ENCODE data around the gene LPCAT1. TPM values are rescaled to one million over a fixed set of nuclear protein-coding genes. Genes with fewer than 3 reads are reported as not detected.

The LPCAT1 gene
- total and polyA plus RNA-seq, 2 of the 4 experiments (the other 2 are of a cell fraction), result 17.7 to 33.6 TPM

DNA sequence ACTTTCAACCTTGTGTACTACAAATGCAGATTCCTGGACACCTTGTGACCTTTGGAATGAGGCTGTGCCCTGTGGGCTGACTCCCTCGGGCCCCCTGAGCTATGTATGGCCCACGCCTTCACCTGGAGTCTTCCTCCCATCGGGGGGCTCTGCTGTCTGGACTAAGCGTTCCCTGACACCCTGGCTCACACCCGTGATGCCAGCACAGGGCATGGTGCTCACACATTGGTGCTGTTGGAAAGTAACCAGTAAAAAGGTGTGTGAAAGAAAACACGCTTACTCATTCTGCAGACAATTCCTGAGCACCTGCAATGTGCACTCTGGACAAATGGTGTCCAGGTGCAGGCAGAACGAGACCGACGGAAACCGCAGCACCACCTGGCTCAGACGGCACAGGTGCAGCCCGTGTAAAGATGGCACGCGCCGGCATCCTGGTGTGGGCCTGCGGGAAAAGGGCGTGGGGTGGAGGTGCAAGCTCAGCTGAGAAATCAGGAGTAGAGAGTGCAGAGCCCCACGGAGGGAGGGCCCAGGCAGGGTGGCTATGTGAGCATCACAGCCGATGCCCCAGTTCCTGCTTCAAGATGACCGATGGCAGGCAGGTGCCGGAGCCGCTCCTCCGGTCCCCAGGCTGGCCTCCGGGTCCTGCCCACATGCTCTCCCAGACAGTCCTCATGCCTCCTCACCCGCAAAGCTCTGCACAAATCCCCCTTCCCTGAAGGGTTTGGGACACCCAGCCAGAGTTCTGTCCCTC lies 11.0 kb downstream of the LPCAT1 start:
- H3K79me1 ChIP-seq (ENCODE audit: low read depth in 1 of 2, low read length in 2 of 2), result peaks cover 33 to 83% of the 10 kb centered on the region in 2 experiments
- peaks cover 30% of the 10 kb centered on the region for H3K4me1 ChIP-seq (ENCODE audit: control insufficient read depth, insufficient read depth, low read length)
- no peak for DNase-seq
- H3K9me3 ChIP-seq (ENCODE audit: control insufficient read depth, insufficient read depth, low read length), result no peaks in the 10 kb centered on the region
- H2AK9ac ChIP-seq (replicated peaks; ENCODE audit: low read depth, low read length, poor library complexity), result no peak overlapping the region
- peaks cover 46% of the 10 kb centered on the region for H3K36me3 ChIP-seq (ENCODE audit: control insufficient read depth, insufficient read depth, low read length)
- in situ Hi-C loops (cut with MboI; ENCODE audit: low sequenced_read_pairs), result no loop called here
- intact Hi-C loops (cut with micrococcal nuclease), result no loop called here
- no peaks in the 10 kb centered on the region for H3K27me3 ChIP-seq (ENCODE audit: control insufficient read depth, insufficient read depth, low read length)
- H3K4me3 ChIP-seq (ENCODE audit: insufficient read depth, low read depth, low read length), result no peak overlapping the region
- H3K9me1 ChIP-seq (ENCODE audit: insufficient read depth, low read length), result peaks cover 38% of the 10 kb centered on the region
- no peak overlapping the region for H3K27ac ChIP-seq (ENCODE audit: insufficient read depth, low read length)
- H4K5ac ChIP-seq (ENCODE audit: low read depth, low read length), result no peak overlapping the region
- no peak overlapping the region for H3K14ac ChIP-seq (replicated peaks; ENCODE audit: low read depth, low read length)
- no TSS peak for BruUV-seq (replicated peaks)
- no peak overlapping the region for H3K9ac ChIP-seq (ENCODE audit: low read depth, low read length)
- H3K56ac ChIP-seq (ENCODE audit: extremely low read depth, insufficient read depth, low read length), result no peak overlapping the region
- no peak overlapping the region for H2BK20ac ChIP-seq (ENCODE audit: low read depth, low read length)
- H4K91ac ChIP-seq (ENCODE audit: insufficient read depth, low read depth, low read length), result no peak overlapping the region
- no peak overlapping the region for H3K4me2 ChIP-seq (ENCODE audit: low read depth, low read length)
- ChIA-PET CTCF (interaction anchor here (0.8 to 1.0 kb wide), 2 partner anchors 10 to 128 kb away, joined by 3 read pairs; no protein-coding TSS in a partner anchor), POLR2A (ENCODE audit: unreplicated experiment) (no interaction called here)
- no peak overlapping the region for H2AK5ac ChIP-seq (ENCODE audit: low read depth, low read length)
- H2BK5ac ChIP-seq (ENCODE audit: low read depth, low read length, poor library complexity, severe bottlenecking), result no peak overlapping the region
- 90% methylated on average over 11 of the region's 25 CpGs; no CpG with 5 or more reads in 1 of the 2 experiments for WGBS, 2 experiments (ENCODE audit: extremely low coverage in 2 of 2, insufficient read length in 1 of 2)
- H4K20me1 ChIP-seq (ENCODE audit: insufficient read depth, low read length), result peaks cover 89% of the 10 kb centered on the region
- no peak for ATAC-seq (ENCODE audit: low read depth)
- TF ChIP-seq RAD21 (IDR thresholded peaks at IDR 0.05; ENCODE audit: low read length), result no peak
- TF ChIP-seq POLR2A (IDR thresholded peaks at IDR 0.05; ENCODE audit: low read depth, low read length), result 0 out of 2 replicates have a peak, but pooled peaks have one; percentile 13
- H3K23ac ChIP-seq (ENCODE audit: low read depth, low read length), result no peak overlapping the region
- H2BK15ac ChIP-seq (ENCODE audit: low read depth, low read length), result no peak overlapping the region
- H2AFZ ChIP-seq (replicated peaks; ENCODE audit: low read length, poor library complexity), result peak overlapping the region; percentile 8
- dilution Hi-C loops (cut with HindIII; ENCODE audit: low sequenced_read_pairs, unreplicated experiment), result no loop called here
- no peak overlapping the region for H2BK120ac ChIP-seq (ENCODE audit: low read depth, low read length)
- H3K4ac ChIP-seq (ENCODE audit: low read depth, low read length), result no peak overlapping the region; the same call in 1 of the 2 replicates
- no peak overlapping the region for H3K18ac ChIP-seq (ENCODE audit: low read depth, low read length)
- no peak overlapping the region for H4K8ac ChIP-seq (ENCODE audit: low read depth in 2 of 2, low read length in 2 of 2)

Data from IMR-90 (cell line).